GM04504 (cell line): ENCODE data around the gene RPL6.
"Not testable (repeated sequence)": the region's sequence is repeated elsewhere in the genome, so short reads cannot be mapped to it uniquely, and the experiment has no call there.

Experiments
- DNase-seq: peaks from one replicate; pipeline ENCODE4 v3.0.0-alpha.2; 2012; ENCODE audit warnings: low read depth

RPL6 gene

GRCh38 chr12:112419297-112420133, 10.1 kb upstream of the RPL6 start:
- DNase-seq: peak; percentile 65

- DNase-seq: peak; percentile 48
Observed at GRCh38 chr12:112418608-112419296, 9.3 kb upstream of the RPL6 start, which contains the start of gene PTPN11. Gene PTPN11, plus strand, starts transcription at chr12:112418947. Its CDS starts 165 bp downstream, at chr12:112419112.

- no peak for DNase-seq
Observed at GRCh38 chr12:112418273-112418607, 8.8 kb upstream of the RPL6 start.

DNA sequence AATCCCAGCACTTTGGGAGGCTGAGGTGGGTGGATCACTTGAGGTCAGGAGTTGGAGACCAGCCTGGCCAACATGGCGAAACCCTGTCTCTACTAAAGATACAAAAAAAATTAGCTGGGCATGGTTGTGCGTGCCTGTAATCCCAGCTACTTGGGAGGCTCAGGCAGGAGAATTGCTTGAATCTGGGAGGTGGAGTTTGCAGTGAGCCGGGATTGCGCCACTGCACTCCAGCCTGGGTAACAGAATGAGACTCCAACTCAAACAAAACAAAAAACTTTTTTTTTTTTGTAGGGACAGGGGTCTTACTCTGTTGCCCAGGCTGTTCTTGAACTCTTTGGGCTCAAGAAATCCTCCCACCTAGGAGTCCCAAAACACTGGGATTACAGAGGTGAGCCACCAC, 6.1 kb upstream of the RPL6 start:
- DNase-seq: not testable (repeated sequence)

DNA sequence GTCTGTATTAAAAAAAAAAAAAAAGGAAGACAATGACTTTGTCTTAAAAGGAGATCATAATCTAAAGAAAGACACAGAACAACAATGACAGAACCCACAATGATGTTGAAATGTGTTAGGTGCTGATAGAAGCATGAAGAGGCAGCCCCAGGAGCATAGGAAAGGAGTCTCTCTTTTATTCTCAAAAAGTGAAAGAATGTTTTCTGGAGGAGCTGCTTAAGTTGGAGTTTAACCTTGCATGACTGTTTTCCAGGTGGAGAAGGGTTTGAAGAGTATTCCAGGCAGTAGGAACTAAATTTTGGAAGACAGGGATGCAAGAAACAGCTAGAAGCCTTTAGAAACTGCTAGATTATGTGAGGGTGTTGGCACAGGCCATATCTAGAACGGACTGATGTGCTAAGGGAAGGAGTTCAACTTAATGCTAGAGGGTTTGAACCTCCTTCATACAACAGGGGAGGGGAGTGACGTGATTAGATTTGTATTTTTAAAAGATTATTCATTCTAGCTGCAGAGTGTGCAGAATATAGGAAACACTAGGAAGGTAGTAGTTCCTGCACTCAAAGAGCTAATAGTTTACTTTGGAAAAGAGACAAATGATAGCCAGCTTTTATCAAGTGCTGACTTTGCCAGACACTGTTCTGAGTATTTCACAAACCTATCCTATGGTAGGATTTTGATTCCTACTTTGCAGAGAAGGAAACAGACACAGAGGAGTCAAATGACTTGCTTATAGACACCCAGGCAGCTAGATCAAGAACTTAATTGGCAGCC, 4.6 kb upstream of the RPL6 start:
- no peak for DNase-seq

DNA sequence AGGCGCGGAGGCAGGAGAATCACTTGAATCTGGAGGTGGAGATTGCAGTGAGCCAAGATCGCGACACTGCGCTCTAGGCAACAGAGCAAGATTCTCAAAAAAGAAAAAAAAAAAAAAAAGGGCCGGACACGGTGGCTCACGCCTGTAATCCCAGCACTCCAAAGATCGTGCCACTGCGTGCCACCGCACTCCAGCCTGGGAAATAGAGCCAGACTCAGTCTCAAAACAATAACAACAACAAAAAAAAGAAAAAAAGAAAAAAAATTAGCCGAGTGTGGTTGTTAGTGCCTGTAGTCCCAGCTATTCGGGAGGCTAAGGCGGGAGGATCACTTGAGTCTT, 470 bp upstream of the RPL6 start:
- no peak for DNase-seq

- DNase-seq: no peak
Observed at GRCh38 chr12:112408621-112409020, 784 bp downstream of the RPL6 start.

DNA sequence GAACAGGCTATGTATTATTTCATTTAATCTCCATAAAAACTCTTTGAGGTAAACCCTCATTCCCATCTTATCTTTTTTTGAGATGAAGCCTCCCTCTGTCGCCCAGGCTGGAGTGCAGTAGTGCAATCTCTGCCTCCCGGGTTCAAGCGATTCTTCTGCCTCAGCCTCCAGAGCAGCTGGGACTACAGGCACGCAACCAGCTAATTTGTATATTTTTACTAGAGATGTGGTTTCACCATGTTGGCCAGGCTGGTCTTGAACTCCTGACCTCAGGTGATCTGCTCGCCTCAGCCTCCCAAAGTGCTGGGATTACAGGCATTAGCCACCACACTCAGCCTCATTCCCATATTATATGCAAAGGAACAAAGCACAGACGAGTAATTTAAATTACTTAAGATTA, 1.7 kb downstream of the RPL6 start:
- DNase-seq: not testable (repeated sequence)

DNA sequence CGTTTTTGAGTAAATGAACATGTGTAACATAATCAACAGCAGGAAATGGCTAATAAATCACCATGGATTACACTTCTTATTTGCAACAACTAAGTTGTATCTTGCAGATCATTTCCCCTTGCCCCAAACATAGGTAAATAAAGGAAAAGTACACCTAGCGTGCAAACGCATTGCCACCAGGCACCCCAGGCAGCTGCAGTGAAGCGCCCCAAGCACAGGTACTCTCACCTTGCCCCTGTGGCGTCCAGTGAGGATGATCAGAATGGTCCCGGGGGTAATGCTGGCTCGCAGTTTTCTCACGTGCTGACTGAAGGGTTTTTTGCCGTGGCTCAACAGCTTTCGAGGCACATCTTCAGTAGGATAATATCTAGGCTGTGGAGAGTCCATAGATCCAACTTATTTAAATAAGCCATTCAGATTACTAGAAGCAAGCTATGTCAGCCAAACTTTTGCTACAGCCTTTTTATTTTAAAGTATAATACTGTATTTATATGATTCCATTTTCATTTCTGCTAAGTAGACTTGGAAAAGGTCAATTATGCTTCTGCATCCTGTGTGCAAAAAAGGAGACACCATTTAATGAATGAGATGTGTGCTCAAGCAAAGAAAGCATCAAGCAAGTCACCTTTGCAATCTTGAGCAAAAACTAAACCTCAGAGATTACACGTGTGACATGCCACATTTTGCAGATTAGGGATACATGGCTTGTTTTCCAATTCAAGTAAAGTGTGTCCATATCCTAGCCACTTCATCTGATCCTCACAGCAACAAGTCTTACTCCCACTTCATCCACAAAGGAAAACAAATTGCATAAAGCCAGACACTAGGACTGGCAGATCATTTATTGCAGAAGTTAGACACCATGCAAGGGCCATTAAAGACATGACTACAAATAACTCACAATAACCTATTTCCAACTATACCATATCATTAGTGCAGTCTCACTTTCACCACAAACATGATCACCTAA, 2.6 kb downstream of the RPL6 start:
- DNase-seq: no peak

DNA sequence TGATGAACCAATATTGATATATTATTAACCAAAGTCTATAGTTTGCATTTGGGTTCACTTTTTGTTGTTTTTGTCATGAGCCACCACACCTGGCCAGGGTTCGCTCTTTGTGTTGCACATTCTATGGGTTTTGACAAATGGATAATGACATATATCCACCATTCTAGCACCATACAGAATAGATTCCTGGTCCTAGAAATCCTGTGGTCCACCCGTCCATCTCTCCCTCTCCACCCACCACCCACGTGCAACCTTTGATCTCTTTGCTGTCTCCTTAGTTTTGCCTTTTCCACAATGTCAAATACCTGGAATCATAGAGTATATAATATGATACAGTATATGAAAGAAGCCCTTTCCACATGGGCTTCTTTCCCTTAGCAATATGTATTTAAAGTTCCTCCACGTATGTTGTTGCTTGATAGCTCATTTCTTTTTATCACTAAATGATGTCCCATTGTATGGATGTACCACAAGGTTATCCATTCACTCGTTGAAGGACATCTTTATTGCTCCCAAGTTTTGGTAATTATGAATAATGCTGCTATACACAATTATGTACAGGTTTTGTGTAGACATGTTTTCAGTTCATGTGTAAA, 7.4 kb downstream of the RPL6 start:
- no peak for DNase-seq

GRCh38 chr12:112401054-112401453, 8.4 kb downstream of the RPL6 start:
- DNase-seq: no peak

- no peak for DNase-seq
Observed at GRCh38 chr12:112393328-112393727, 16.1 kb downstream of the RPL6 start.

- DNase-seq: not testable (repeated sequence)
Observed at GRCh38 chr12:112389922-112390654, 19.3 kb downstream of the RPL6 start.

DNA sequence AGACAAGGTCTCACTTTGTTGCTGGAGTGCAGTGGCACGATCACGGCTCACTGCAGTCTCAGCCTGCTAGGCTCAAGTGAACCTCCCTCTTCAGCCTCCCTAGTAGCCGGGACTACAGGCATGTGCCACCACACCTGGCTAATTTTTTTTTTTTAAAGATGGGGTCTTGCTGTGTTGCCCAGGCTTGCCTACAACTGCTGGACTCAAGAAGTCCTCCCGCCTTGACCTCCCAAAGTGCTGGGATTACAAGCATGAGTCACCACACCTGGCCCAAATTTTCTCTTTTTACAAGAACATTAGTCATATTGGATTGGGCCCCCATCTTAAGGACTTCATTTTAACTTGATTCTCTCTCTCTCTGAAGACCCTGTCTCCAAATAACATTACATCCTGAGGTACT, 20.2 kb downstream of the RPL6 start:
- DNase-seq: no peak

GRCh38 chr12:112386726-112387125, 22.7 kb downstream of the RPL6 start:
- no peak for DNase-seq

DNA sequence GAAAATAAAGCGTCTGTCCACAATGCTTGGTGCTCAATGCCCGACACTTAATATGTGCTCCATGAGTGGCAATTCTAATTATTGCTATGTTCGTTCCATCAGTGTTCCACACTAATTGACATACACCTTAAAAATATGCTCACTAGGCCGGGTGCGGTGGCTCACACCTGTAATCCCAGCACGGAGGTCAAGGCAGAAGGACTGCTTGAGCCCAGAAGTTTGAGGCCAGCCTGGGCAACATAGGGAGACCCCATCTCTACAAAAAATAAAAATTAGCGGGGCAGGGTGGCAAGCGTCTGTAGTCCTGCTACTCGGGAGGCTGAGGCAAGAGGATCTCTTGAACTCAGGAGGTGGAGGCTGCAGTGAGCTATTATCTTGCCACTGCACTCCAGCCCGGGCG, 26.5 kb downstream of the RPL6 start:
- DNase-seq: no peak

DNA sequence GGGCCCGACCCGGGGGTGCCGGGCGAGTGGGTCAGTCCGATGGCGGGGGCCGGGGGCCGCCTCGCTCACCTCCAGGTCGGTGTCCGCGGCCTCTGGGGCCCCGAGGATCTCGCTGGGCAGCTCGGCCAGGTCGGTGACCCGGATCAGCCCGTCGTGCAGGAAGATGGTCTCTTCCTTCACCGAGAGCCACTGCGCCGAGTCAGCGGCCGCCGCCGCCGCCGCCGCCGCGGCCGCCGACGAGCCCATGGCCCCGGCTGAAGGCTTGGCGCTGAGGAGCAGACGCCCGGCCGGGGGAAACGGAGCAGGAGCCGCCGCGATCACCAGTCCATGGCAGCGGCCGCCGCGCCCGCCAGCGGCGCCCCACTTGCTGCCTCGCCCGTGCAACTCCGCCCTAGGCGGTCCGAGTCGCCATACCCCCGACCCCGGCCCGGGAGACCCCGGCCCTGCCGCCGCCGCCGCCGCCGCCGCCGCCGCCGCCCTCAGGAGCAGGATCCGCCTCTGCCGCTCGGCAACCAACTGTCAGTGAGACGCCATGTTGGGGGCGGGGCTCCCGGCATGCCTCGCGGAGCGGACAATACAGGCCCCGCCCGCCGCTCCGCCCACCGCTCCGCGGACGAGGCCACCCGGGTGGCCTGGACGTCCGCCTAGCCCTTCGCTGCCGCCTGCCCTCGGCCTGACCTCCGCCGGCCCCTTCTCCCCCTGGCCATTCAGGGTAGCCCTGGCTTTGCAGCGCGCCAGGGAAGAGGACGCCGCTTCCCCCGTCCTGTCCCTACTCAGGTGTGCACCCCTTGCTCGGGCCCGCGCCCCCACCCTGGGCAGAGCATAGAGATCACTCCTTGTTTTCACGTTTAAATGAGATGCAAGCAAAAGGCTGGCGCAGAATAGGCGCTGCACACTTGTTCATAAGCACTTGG, 27.3 kb downstream of the RPL6 start, which contains the start of gene HECTD4:
TSS of gene HECTD4 (minus strand) at position 549 of the 914 bp plus-strand sequence. CDS start at position 246, 303 bp downstream.
- DNase-seq: peak; percentile 61

DNA sequence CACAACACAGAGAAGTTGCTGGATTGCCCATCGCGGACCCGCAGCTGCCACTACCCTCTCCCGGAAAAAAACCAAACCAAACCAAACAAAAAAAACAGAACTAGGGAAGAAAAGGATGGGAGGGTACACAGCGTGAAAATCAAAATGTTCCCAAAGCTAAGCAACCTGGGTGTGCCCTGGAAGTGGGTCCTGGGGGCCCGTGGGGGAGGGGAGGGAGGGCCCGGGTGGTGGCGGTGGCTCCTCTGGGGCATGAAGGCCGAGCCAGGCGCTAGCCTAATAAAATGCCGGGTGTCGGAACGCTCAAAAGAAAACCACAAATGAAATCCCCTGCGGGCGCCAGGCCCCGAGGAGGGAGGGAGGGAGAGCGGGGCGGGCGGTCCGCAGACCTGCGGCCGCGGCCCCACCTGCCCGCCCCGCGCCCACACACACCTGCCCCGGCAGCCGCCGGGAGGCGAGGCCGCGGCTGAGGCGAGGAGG, 28.0 kb downstream of the RPL6 start:
- no peak for DNase-seq
